ENCODE results near the gene SERPINB5.

The SERPINB5 gene

DNA sequence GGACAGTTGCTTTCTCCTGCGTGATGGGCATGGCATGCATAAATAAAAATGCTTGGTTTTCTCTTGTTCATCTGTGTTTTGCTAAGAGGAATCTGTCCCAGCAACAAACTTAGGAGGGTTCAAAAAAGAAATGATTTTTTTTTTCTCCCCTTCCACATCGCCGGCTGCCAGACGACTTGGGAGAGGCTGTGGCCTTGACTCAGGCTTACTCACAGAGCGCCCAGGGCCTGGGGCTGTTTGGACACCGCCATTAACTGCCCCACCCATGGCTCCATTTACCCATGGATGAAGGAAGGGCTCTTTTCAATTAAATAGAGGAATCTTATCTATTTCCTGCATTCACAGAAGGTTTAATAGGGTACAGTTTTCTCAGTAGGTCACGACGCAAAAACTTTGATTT, 22.3 kb upstream of the SERPINB5 start:
- H3K4me3 ChIP-seq (ENCODE audit: low read length): no peak overlapping the region
- H3K79me2 ChIP-seq (ENCODE audit: control insufficient read depth, insufficient read depth, low read length): no peaks in the 10 kb centered on the region
- H3K79me1 ChIP-seq (ENCODE audit: low read length): no peaks in the 10 kb centered on the region
- H4K8ac ChIP-seq (ENCODE audit: low read depth, low read length): no peak overlapping the region
- H3K27me3 ChIP-seq (ENCODE audit: insufficient read depth, low read length, poor library complexity): no peaks in the 10 kb centered on the region
- no peaks in the 10 kb centered on the region for H3K36me3 ChIP-seq (ENCODE audit: control insufficient read depth, insufficient read depth, low read length)
- no peak for DNase-seq
- no peak overlapping the region for H4K5ac ChIP-seq (ENCODE audit: low read length)
- no peaks in the 10 kb centered on the region for H3K4me1 ChIP-seq (ENCODE audit: control insufficient read depth, low read depth, low read length)
- no peak overlapping the region for H2BK120ac ChIP-seq (ENCODE audit: low read depth, low read length)
- H2BK5ac ChIP-seq (ENCODE audit: low read length): no peak overlapping the region
- no peak overlapping the region for H3K4me2 ChIP-seq (ENCODE audit: low read length)
- H2BK15ac ChIP-seq (replicated peaks; ENCODE audit: low read depth): no peak overlapping the region
- H3K27ac ChIP-seq (ENCODE audit: low read depth, low read length): no peak overlapping the region
- H3K56ac ChIP-seq (ENCODE audit: low read length): no peak overlapping the region
- WGBS (ENCODE audit: extremely low coverage, insufficient coverage, low lambda C conversion rate): no CpG with 5 or more reads among the region's 8 CpGs
- H3K18ac ChIP-seq (ENCODE audit: low read length): no peak overlapping the region
- H3K9ac ChIP-seq (ENCODE audit: low read length): no peak overlapping the region
- H3K4ac ChIP-seq (ENCODE audit: low read depth, low read length): no peak overlapping the region
- no peak overlapping the region for H3K23ac ChIP-seq (ENCODE audit: low read length)
- H2AK5ac ChIP-seq (ENCODE audit: low read length): no peak overlapping the region

DNA sequence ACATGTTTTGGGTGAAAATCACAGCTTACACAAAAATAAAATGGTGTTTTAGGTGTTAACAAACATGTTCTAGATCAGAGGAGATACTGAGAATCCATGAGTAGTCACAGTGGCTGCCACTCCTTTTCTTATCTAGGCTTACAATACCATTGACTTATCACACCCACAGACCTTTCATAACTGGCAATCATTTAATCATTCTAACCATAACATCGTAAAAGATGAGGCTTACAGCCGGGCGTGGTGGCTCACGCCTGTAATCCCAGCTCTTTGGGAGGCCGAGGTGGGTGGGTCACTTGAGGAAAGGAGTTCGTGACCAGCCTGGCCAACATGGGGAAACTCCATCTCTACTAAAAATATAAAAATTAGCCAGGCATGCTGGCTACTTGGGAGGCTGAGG, 18.8 kb upstream of the SERPINB5 start:
- H2BK120ac ChIP-seq (ENCODE audit: low read depth, low read length): no peak overlapping the region
- no peaks in the 10 kb centered on the region for H3K27me3 ChIP-seq (ENCODE audit: insufficient read depth, low read length, poor library complexity)
- H3K23ac ChIP-seq (ENCODE audit: low read length): no peak overlapping the region
- H3K36me3 ChIP-seq (ENCODE audit: control insufficient read depth, insufficient read depth, low read length): no peaks in the 10 kb centered on the region
- no peak overlapping the region for H3K56ac ChIP-seq (ENCODE audit: low read length)
- no peaks in the 10 kb centered on the region for H3K79me2 ChIP-seq (ENCODE audit: control insufficient read depth, insufficient read depth, low read length)
- H3K4ac ChIP-seq (ENCODE audit: low read depth, low read length): no peak overlapping the region
- no peak overlapping the region for H4K5ac ChIP-seq (ENCODE audit: low read length)
- no peak overlapping the region for H4K8ac ChIP-seq (ENCODE audit: low read depth, low read length)
- H3K79me1 ChIP-seq (ENCODE audit: low read length): no peaks in the 10 kb centered on the region
- H2AK5ac ChIP-seq (ENCODE audit: low read length): no peak overlapping the region
- no peak overlapping the region for H3K27ac ChIP-seq (ENCODE audit: low read depth, low read length)
- H3K18ac ChIP-seq (ENCODE audit: low read length): no peak overlapping the region
- no peak overlapping the region for H3K4me3 ChIP-seq (ENCODE audit: low read length)
- H3K9ac ChIP-seq (ENCODE audit: low read length): no peak overlapping the region
- H2BK15ac ChIP-seq (replicated peaks; ENCODE audit: low read depth): no peak overlapping the region
- DNase-seq: no peak
- no peak overlapping the region for H2BK5ac ChIP-seq (ENCODE audit: low read length)
- no peak overlapping the region for H3K4me2 ChIP-seq (ENCODE audit: low read length)
- no peaks in the 10 kb centered on the region for H3K4me1 ChIP-seq (ENCODE audit: control insufficient read depth, low read depth, low read length)
- no CpG with 5 or more reads among the region's 6 CpGs for WGBS (ENCODE audit: extremely low coverage, insufficient coverage, low lambda C conversion rate)

DNA sequence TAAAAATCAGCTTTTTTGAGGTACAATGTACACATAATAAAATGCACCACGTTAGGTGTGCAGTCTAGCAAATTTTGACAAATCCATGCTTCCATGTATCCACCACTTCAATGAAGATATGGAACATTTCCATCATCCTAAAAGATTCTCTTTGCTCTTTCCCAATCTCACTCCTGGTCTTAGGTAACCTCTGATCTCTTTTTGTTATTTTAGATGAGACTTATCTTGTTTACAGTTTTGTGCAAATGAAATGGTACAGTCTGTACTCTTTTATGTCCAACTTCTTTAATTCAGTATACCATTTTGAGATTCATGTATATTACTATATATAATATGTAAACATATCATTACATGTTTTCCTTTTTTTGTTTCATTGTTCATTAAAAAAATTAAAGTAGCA, 16.3 kb upstream of the SERPINB5 start:
- no peak overlapping the region for H4K8ac ChIP-seq (ENCODE audit: low read depth, low read length)
- no peak overlapping the region for H3K9ac ChIP-seq (ENCODE audit: low read length)
- H3K79me1 ChIP-seq (ENCODE audit: low read length): no peaks in the 10 kb centered on the region
- no peak overlapping the region for H4K5ac ChIP-seq (ENCODE audit: low read length)
- no peak overlapping the region for H3K4me3 ChIP-seq (ENCODE audit: low read length)
- H3K23ac ChIP-seq (ENCODE audit: low read length): no peak overlapping the region
- H3K36me3 ChIP-seq (ENCODE audit: control insufficient read depth, insufficient read depth, low read length): no peaks in the 10 kb centered on the region
- no peak overlapping the region for H2AK5ac ChIP-seq (ENCODE audit: low read length)
- H2BK15ac ChIP-seq (replicated peaks; ENCODE audit: low read depth): no peak overlapping the region
- no peak for DNase-seq
- no peak overlapping the region for H3K4me2 ChIP-seq (ENCODE audit: low read length)
- H3K27me3 ChIP-seq (ENCODE audit: insufficient read depth, low read length, poor library complexity): no peaks in the 10 kb centered on the region
- WGBS (ENCODE audit: extremely low coverage, insufficient coverage, low lambda C conversion rate): no CpG with 5 or more reads among the region's 1 CpG
- no peak overlapping the region for H2BK5ac ChIP-seq (ENCODE audit: low read length)
- no peak overlapping the region for H3K4ac ChIP-seq (ENCODE audit: low read depth, low read length)
- no peak overlapping the region for H2BK120ac ChIP-seq (ENCODE audit: low read depth, low read length)
- no peaks in the 10 kb centered on the region for H3K79me2 ChIP-seq (ENCODE audit: control insufficient read depth, insufficient read depth, low read length)
- no peaks in the 10 kb centered on the region for H3K4me1 ChIP-seq (ENCODE audit: control insufficient read depth, low read depth, low read length)
- H3K56ac ChIP-seq (ENCODE audit: low read length): no peak overlapping the region
- H3K18ac ChIP-seq (ENCODE audit: low read length): no peak overlapping the region
- no peak overlapping the region for H3K27ac ChIP-seq (ENCODE audit: low read depth, low read length)

DNA sequence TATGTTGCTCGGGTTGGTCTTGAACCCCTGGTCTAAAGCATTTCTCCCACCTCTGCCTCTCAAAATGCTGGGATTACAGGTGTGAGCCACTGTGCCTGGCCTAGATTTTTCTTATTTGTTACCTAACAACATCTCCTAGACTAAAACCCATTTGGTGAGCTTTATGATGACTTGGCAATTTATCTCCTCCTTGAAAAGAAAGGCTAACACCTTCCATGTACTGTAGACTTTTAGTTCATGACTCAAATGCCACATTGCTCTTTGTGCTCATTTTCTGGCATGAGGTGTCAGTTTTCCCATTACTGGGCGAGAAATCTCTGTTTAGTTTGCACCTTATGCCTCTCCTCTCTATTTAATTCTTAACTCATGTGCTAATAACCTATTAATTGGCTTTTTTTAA, 12.3 kb upstream of the SERPINB5 start:
- Histone ChIP-seq H3K56ac (ENCODE audit: low read length) (no peak overlapping the region), H2BK15ac (replicated peaks; ENCODE audit: low read depth) (no peak overlapping the region), H3K4me3 (ENCODE audit: low read length) (no peak overlapping the region), H4K5ac (ENCODE audit: low read length) (no peak overlapping the region), H3K27ac (ENCODE audit: low read depth, low read length) (no peak overlapping the region), H4K8ac (ENCODE audit: low read depth, low read length) (no peak overlapping the region), H2BK5ac (ENCODE audit: low read length) (no peak overlapping the region), H3K18ac (ENCODE audit: low read length) (no peak overlapping the region), H3K23ac (ENCODE audit: low read length) (no peak overlapping the region), H2BK120ac (ENCODE audit: low read depth, low read length) (no peak overlapping the region), H3K27me3 (ENCODE audit: insufficient read depth, low read length, poor library complexity) (no peaks in the 10 kb centered on the region), H3K4me2 (ENCODE audit: low read length) (no peak overlapping the region), H3K79me1 (ENCODE audit: low read length) (no peaks in the 10 kb centered on the region), H3K36me3 (ENCODE audit: control insufficient read depth, insufficient read depth, low read length) (no peaks in the 10 kb centered on the region), H2AK5ac (ENCODE audit: low read length) (no peak overlapping the region), H3K9ac (ENCODE audit: low read length) (no peak overlapping the region), H3K4me1 (ENCODE audit: control insufficient read depth, low read depth, low read length) (no peaks in the 10 kb centered on the region), H3K79me2 (ENCODE audit: control insufficient read depth, insufficient read depth, low read length) (no peaks in the 10 kb centered on the region), H3K4ac (ENCODE audit: low read depth, low read length) (no peak overlapping the region)
- no peak for DNase-seq
- WGBS (ENCODE audit: extremely low coverage, insufficient coverage, low lambda C conversion rate): no CpG with 5 or more reads among the region's 2 CpGs

DNA sequence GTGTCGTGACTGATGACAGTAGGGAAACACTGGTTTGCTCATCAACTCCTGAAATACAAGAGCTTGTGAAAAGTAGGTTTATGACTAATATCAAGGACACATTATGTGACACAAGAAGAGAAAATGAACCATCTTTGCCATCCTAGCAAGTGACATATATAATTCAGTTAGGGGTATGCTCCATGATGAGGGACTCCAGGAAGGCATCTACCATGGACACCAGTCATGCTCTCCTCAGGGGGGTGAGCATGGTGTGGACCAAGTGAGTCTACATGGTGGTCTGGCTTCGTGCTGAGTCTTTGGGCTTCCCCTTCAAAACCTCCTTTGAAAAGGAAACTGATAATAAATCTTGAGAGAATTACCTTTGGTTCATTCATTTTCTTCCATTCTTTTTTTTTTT, 11.7 kb upstream of the SERPINB5 start:
- no peak overlapping the region for H2BK120ac ChIP-seq (ENCODE audit: low read depth, low read length)
- H4K8ac ChIP-seq (ENCODE audit: low read depth, low read length): no peak overlapping the region
- no peaks in the 10 kb centered on the region for H3K36me3 ChIP-seq (ENCODE audit: control insufficient read depth, insufficient read depth, low read length)
- H2BK15ac ChIP-seq (replicated peaks; ENCODE audit: low read depth): no peak overlapping the region
- no peak overlapping the region for H3K56ac ChIP-seq (ENCODE audit: low read length)
- H3K4ac ChIP-seq (ENCODE audit: low read depth, low read length): no peak overlapping the region
- no peak overlapping the region for H4K5ac ChIP-seq (ENCODE audit: low read length)
- H3K23ac ChIP-seq (ENCODE audit: low read length): no peak overlapping the region
- H3K27me3 ChIP-seq (ENCODE audit: insufficient read depth, low read length, poor library complexity): no peaks in the 10 kb centered on the region
- no peak overlapping the region for H3K4me3 ChIP-seq (ENCODE audit: low read length)
- no peaks in the 10 kb centered on the region for H3K4me1 ChIP-seq (ENCODE audit: control insufficient read depth, low read depth, low read length)
- H3K79me2 ChIP-seq (ENCODE audit: control insufficient read depth, insufficient read depth, low read length): no peaks in the 10 kb centered on the region
- DNase-seq: no peak
- no peaks in the 10 kb centered on the region for H3K79me1 ChIP-seq (ENCODE audit: low read length)
- H3K9ac ChIP-seq (ENCODE audit: low read length): no peak overlapping the region
- no peak overlapping the region for H3K27ac ChIP-seq (ENCODE audit: low read depth, low read length)
- WGBS (ENCODE audit: extremely low coverage, insufficient coverage, low lambda C conversion rate): no CpG with 5 or more reads among the region's 2 CpGs
- H3K4me2 ChIP-seq (ENCODE audit: low read length): no peak overlapping the region
- no peak overlapping the region for H3K18ac ChIP-seq (ENCODE audit: low read length)
- no peak overlapping the region for H2BK5ac ChIP-seq (ENCODE audit: low read length)
- no peak overlapping the region for H2AK5ac ChIP-seq (ENCODE audit: low read length)

DNA sequence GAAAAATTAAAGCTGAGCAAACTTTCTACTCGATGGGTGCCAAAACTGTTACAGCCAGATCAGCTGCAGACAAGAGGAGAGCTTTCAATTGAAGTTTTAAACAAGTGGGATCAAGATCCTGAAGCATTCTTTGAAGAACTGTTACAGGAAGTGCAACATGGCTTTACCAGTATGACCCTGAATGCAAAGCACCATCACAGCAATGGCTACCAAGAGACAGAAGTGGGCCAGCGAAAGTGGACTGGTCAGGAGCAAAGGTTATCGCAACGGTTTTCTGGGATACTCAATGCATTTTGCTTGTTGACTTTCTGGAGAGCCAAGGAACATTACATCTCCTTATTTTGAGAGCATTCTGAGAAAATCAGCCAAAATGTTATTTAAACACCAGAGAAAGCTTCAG, 9.1 kb upstream of the SERPINB5 start:
- H4K5ac ChIP-seq (ENCODE audit: low read length): no peak overlapping the region
- DNase-seq: no peak
- WGBS (ENCODE audit: extremely low coverage, insufficient coverage, low lambda C conversion rate): no CpG with 5 or more reads among the region's 4 CpGs
- no peak overlapping the region for H3K27ac ChIP-seq (ENCODE audit: low read depth, low read length)
- H3K36me3 ChIP-seq (ENCODE audit: control insufficient read depth, insufficient read depth, low read length): no peaks in the 10 kb centered on the region
- H2BK15ac ChIP-seq (replicated peaks; ENCODE audit: low read depth): no peak overlapping the region
- H3K27me3 ChIP-seq (ENCODE audit: insufficient read depth, low read length, poor library complexity): no peaks in the 10 kb centered on the region
- no peak overlapping the region for H3K4ac ChIP-seq (ENCODE audit: low read depth, low read length)
- H3K9ac ChIP-seq (ENCODE audit: low read length): no peak overlapping the region
- H3K79me2 ChIP-seq (ENCODE audit: control insufficient read depth, insufficient read depth, low read length): no peaks in the 10 kb centered on the region
- H3K18ac ChIP-seq (ENCODE audit: low read length): no peak overlapping the region
- H3K4me3 ChIP-seq (ENCODE audit: low read length): no peak overlapping the region
- H3K4me2 ChIP-seq (ENCODE audit: low read length): no peak overlapping the region
- no peaks in the 10 kb centered on the region for H3K79me1 ChIP-seq (ENCODE audit: low read length)
- H3K23ac ChIP-seq (ENCODE audit: low read length): no peak overlapping the region
- no peak overlapping the region for H3K56ac ChIP-seq (ENCODE audit: low read length)
- no peak overlapping the region for H2BK120ac ChIP-seq (ENCODE audit: low read depth, low read length)
- H2BK5ac ChIP-seq (ENCODE audit: low read length): no peak overlapping the region
- H3K4me1 ChIP-seq (ENCODE audit: control insufficient read depth, low read depth, low read length): no peaks in the 10 kb centered on the region
- H4K8ac ChIP-seq (ENCODE audit: low read depth, low read length): no peak overlapping the region
- H2AK5ac ChIP-seq (ENCODE audit: low read length): no peak overlapping the region

All from mesendoderm (in vitro differentiated cells).